BJ (cell line): Measurements from ENCODE around the gene KLHL29. TPM values are rescaled to one million over a fixed set of nuclear protein-coding genes. Genes with fewer than 3 reads are reported as not detected.

Experiments used
- CTCF ChIA-PET: fragments of 350-600 bp; formaldehyde crosslinking; extraction: SDS; loops from one replicate; lab custom pipeline; 2021; ENCODE audit warnings: antibody characterized with exemption, inconsistent platforms; lab: Yijun Ruan, JAX
- POLR2A ChIA-PET: fragments of 300-600 bp; sonication (Branson Sonifier 250); formaldehyde crosslinking; extraction: SDS; loops from one replicate; lab custom pipeline; 2021; ENCODE audit warnings: antibody characterized with exemption; lab: Charles Lee
- DNase-seq: peaks from one replicate; pipeline ENCODE4 v3.0.0-alpha.2; 2011; ENCODE audit warnings: low read depth
- H3K27me3 ChIP-seq: 2 replicates; pipeline ENCODE4 v1.6.0; 2011; ENCODE audit warnings: low read length; ENCODE audit not compliant: control insufficient read depth, insufficient read depth
- H3K36me3 ChIP-seq: 2 replicates; pipeline ENCODE4 v1.5.1; 2011; ENCODE audit warnings: low read length; ENCODE audit not compliant: control insufficient read depth, insufficient read depth
- H3K4me3 ChIP-seq: 2 replicates; pipeline ENCODE4 v1.5.1; 2011; ENCODE audit warnings: low read depth, mild to moderate bottlenecking, control low read depth, low read length
- CTCF ChIP-seq: IDR thresholded peaks from 2 replicates; pipeline ENCODE4 v1.5.1; 2011; ENCODE audit warnings: low read depth, mild to moderate bottlenecking, control low read depth, inconsistent platforms, low read length, moderate library complexity; ENCODE audit not compliant: insufficient read depth
- polyA plus RNA-seq: library from polyadenylated mRNA; depleted of rRNA; stranded (reverse); fragments of >200 nt; gene quantifications from 2 replicates; pipeline ENCODE4 v1.2.3, GENCODE V29; 2011

The KLHL29 gene
- polyA plus RNA-seq, 1 experiment, result 10.0 TPM

DNA sequence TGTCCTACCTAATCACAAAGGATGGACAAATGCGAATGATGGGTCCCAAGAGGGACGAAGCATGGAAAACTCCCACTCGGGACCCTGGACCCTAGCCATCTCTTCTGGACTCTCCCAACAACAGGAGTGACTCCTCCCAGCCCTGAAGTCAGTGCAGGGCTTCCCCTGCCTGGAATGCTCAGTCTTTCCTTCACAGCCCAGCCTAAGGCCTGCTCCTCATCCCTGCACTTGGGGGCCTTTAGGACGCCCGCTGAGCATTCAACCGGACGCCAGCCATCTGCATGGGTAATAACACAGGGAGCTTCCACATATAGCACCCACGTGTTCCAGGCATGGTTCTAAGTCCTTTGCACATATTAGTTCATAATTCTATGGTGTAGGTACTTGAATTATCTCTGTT is 237.5 kb downstream of the KLHL29 start:
- no peak for DNase-seq
- ChIA-PET POLR2A (no interaction called here), CTCF (interaction anchor here (1.1 to 1.3 kb wide), 2 partner anchors 15 to 144 kb away, joined by 3 to 4 read pairs; no protein-coding TSS in a partner anchor)
- H3K4me3 ChIP-seq, result no peak overlapping the region
- H3K36me3 ChIP-seq, result peaks cover 1% of the 10 kb centered on the region; the same call in 1 of the 2 replicates
- H3K27me3 ChIP-seq, result no peaks in the 10 kb centered on the region
- no peak for TF ChIP-seq CTCF

DNA sequence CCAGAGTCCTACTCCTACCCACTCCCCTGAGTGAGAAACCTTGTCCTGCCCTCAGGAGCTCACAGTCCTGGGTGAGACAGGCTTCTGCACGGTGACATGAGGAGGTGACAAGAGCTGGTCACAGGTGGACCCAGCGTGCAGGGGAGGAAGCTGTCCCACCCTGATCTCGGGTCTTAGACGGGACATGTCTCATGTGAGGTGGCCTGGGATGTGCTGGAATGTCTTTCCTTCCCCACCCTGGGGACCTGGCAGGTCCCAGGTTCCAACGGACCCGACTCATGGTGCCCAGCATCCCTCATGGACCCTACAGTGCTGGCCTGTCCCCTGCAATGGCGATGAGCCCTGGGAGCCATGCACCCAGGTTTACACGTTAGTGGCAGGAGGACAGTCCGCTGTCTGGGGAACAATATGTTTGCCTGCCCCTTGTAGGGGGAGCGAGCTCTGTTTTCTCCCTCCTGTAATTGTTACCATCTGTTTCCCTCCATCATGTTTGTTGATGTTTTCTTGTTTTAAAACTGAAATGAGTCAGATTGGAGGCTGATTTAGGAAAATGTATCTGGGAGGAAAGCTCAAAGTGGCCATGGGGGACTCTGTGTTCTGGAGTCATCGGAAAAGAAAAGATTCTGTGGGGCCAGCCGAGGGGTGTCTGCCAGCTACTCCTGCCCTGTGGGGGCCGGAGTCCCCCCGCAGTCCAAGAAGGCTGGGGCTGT is 238.1 kb downstream of the KLHL29 start:
- ChIA-PET POLR2A (no interaction called here), CTCF (interaction anchor here (1.1 to 1.3 kb wide), 2 partner anchors 14 to 144 kb away, joined by 3 to 4 read pairs; no protein-coding TSS in a partner anchor)
- peaks cover 1% of the 10 kb centered on the region; the same call in 1 of the 2 replicates for H3K36me3 ChIP-seq
- no peak for DNase-seq
- H3K4me3 ChIP-seq, result no peak overlapping the region
- TF ChIP-seq CTCF, result no peak
- H3K27me3 ChIP-seq, result no peaks in the 10 kb centered on the region

GRCh38 chr2:23624378-23624777 is 239.4 kb downstream of the KLHL29 start:
- TF ChIP-seq CTCF, result peak; percentile 54
- POLR2A ChIA-PET, result no interaction called here
- peaks cover 1% of the 10 kb centered on the region; the same call in 1 of the 2 replicates for H3K36me3 ChIP-seq
- CTCF ChIA-PET, result interaction anchor here (1.0 to 2.0 kb wide), 3 partner anchors 9 to 10 kb away, joined by 4 to 6 read pairs (median 4); no protein-coding TSS in a partner anchor
- DNase-seq, result no peak
- no peaks in the 10 kb centered on the region for H3K27me3 ChIP-seq
- H3K4me3 ChIP-seq, result no peak overlapping the region

DNA sequence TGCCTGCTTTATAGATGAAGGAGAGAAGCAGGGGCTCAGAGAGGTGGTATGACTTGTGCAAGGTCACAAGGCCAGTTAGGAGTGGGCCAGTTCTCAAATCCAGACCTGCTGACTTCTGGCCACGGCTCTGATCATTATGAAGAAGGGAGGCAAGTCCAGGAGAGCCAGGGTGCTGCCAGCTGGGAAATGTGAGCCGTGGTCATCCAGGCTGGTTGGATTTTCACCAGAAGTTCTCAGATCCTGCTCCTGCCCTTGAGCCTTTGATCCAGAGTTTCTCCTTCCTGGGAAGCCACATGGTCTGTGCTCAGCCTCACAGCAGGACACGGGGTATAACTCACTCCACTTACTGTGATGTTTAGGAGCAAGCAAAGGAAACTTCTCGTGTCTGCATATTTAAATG is 239.9 kb downstream of the KLHL29 start:
- Histone ChIP-seq H3K4me3 (no peak overlapping the region), H3K36me3 (peaks cover 1% of the 10 kb centered on the region; the same call in 1 of the 2 replicates), H3K27me3 (no peaks in the 10 kb centered on the region)
- POLR2A ChIA-PET, result no interaction called here
- CTCF ChIA-PET, result interaction anchor here (1.0 to 2.0 kb wide), 3 partner anchors 8 to 10 kb away, joined by 4 to 6 read pairs (median 4); no protein-coding TSS in a partner anchor
- no peak for DNase-seq
- no peak for TF ChIP-seq CTCF

DNA sequence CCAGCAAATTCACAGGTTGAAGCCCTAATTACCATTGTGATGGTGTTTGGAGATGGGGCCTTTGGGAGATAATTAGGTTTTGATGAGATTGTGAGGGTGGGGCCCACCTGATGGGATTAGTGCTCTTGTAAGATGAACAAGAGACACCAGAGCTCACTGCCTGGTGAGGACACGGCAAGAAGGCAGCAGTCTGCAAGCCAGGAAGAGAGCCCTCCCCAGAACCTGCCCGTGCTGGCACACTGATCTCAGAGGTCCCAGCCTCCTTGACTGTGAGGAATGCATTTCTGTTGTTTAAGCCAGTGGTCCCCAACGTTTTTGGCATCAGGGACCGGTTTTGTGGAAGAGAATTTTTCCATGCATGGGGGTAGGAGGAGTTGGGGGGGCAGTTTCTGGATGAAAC is 240.7 kb downstream of the KLHL29 start:
- Histone ChIP-seq H3K36me3 (peaks cover 1% of the 10 kb centered on the region; the same call in 1 of the 2 replicates), H3K27me3 (no peaks in the 10 kb centered on the region), H3K4me3 (no peak overlapping the region)
- no peak for TF ChIP-seq CTCF
- no peak for DNase-seq
- POLR2A ChIA-PET, result no interaction called here
- CTCF ChIA-PET, result interaction anchor here (1.2 to 2.0 kb wide), 2 partner anchors 9 to 11 kb away, joined by 4 to 6 read pairs; no protein-coding TSS in a partner anchor
